ENCODE results near the gene IRGM.

DNA sequence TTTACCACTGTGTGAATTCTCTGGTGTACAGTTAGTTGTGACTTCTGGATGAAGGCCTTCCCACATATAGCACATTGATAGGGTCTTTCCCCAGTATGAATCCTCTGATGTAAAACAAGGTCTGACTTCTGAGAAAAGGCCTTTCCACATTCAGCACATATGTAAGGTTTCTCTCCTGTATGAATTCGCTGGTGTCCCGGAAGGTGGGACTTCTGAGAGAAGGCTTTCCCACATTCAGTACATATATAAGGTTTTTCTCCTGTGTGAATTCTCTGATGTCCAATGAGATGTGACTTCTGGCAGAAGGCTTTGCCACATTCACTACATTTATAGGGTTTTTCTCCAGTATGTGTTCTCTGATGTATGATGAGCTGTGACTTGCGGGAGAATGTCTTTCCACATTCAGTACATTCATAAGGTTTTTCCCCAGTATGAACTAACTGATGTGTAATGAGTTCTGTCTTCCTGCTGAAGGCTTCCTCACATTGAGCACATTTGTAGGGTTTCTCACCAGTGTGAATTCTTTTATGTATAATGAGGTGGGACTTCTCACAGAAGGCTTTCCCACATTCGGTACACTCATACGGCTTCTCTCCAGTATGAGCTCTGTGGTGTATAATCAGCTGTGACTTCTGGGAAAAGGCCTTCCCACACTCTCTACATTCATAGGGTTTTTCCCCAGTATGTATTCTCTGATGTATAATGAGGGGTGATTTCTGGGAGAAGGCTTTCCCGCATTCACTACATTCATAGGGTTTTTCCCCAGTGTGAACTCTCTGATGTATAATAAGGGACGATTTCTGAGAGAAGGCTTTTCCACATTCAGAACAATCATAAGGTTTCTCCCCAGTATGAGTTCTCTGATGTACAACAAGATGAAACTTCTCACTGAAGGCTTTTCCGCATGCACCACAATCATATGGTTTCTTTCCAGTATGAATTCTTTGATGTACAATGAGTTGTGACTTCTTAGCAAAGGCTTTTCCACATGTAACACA, 49.4 kb downstream of the IRGM start:
- TF ChIP-seq, protein P1, sequence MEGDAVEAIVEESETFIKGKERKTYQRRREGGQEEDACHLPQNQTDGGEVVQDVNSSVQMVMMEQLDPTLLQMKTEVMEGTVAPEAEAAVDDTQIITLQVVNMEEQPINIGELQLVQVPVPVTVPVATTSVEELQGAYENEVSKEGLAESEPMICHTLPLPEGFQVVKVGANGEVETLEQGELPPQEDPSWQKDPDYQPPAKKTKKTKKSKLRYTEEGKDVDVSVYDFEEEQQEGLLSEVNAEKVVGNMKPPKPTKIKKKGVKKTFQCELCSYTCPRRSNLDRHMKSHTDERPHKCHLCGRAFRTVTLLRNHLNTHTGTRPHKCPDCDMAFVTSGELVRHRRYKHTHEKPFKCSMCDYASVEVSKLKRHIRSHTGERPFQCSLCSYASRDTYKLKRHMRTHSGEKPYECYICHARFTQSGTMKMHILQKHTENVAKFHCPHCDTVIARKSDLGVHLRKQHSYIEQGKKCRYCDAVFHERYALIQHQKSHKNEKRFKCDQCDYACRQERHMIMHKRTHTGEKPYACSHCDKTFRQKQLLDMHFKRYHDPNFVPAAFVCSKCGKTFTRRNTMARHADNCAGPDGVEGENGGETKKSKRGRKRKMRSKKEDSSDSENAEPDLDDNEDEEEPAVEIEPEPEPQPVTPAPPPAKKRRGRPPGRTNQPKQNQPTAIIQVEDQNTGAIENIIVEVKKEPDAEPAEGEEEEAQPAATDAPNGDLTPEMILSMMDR (IDR thresholded peaks at IDR 0.05; ENCODE audit: low read depth, low read length, missing input control) = no peak
- TF ChIP-seq RAD21 (IDR thresholded peaks at IDR 0.05) = no peak
